Cardiac fibroblast (primary cell): Measurements from ENCODE around the gene MIER3.

Experiments used
- DNase-seq, 2 donors: peaks; one replicate each; pipeline versions ENCODE4 v3.0.0 to v3.0.0-alpha.2; 2010; ENCODE audit warnings: low read depth in 2 of 2
- H3K4me3 ChIP-seq, 2 donors: replicated peaks in 1 of 2; 1 replicate in 1 of 2; 2 replicates in 1 of 2; pipeline ENCODE4 v1.5.1; 2011; ENCODE audit warnings: low read depth in 2 of 2, low read length in 2 of 2, mild to moderate bottlenecking in 2 of 2, moderate library complexity in 1 of 2
- TF ChIP-seq, protein P1 (sequence below): IDR thresholded peaks from one replicate; pipeline ENCODE4 v1.5.1; 2011; ENCODE audit warnings: low read depth, mild to moderate bottlenecking, low read length, inconsistent platforms

The MIER3 gene

DNA sequence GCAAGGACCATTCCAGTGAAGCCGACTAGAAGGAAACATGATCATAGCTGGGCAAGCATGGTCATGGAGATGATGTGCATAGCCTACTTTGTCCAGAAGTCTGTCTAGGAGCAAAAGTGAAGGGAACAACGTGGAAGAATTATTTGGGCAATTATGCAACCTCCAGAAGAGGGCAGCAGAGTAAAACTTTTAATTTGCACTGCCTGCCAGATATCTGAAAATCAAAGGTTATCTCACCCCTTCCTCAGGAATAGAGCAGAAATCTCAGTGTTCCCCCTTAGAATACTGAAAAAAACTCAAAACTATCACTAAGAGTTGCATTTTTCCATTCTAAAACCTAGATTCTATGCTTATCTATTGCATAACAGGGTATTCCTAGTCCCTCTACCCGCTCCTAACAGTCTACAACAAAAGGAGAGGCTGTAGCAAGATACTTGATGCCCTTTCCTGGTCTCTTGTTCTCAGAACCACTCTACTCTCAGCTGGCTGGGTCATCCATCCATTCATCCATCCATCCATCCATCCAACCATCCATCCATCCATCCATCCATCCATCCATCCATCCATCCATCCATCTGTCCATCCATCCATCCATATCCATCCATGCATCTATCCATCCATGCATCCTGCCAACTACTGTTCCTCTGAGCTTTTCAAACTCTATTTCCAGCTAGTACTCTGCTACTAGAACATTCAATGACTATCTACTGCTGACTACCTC, 50.9 kb downstream of the MIER3 start:
- peak; percentile 52 to 64 for DNase-seq
- no peak overlapping the region for H3K4me3 ChIP-seq
- TF ChIP-seq, protein P1, sequence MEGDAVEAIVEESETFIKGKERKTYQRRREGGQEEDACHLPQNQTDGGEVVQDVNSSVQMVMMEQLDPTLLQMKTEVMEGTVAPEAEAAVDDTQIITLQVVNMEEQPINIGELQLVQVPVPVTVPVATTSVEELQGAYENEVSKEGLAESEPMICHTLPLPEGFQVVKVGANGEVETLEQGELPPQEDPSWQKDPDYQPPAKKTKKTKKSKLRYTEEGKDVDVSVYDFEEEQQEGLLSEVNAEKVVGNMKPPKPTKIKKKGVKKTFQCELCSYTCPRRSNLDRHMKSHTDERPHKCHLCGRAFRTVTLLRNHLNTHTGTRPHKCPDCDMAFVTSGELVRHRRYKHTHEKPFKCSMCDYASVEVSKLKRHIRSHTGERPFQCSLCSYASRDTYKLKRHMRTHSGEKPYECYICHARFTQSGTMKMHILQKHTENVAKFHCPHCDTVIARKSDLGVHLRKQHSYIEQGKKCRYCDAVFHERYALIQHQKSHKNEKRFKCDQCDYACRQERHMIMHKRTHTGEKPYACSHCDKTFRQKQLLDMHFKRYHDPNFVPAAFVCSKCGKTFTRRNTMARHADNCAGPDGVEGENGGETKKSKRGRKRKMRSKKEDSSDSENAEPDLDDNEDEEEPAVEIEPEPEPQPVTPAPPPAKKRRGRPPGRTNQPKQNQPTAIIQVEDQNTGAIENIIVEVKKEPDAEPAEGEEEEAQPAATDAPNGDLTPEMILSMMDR = peak; percentile 67

DNA sequence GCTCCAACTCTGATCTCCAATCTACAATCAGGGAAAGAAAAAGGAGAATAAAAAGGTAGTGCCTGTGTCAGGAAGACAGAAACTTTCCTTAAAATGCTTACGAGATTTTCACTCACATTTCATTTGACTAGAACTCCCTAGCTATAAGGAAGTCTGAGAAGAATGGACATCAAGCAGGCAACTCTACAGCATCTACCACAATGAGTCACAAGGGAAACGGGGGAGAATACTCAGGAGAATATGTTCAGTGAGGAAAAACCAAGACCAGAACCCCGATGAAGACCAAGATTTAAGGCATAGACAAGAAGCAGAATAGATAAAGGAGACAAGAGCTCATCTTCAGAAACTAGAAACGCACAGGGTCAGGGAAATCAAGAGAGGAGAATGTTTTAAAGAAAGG, 51.5 kb downstream of the MIER3 start:
- no peak overlapping the region for H3K4me3 ChIP-seq
- peak; percentile 27 to 65 for DNase-seq
- TF ChIP-seq, protein P1 = no peak

DNA sequence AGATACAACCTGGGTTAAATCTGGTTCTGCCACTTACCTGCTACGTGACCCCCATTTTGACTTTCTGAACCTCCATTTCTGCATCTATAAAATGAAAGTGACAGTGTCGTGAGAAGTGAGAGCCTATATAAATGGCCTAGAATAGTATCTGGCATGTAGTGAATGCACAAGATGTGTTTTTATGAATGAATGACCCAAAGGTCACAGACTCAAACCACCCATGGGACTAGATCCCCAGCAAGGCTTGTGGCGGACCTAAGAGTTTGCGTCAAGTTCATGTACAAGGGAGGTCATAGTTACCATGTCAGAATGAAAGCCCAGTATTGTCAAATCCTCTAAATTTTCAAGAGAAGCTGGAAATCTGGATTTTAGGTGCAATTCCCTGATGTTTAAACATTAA, 53.7 kb downstream of the MIER3 start:
- DNase-seq = no peak
- H3K4me3 ChIP-seq = no peak overlapping the region
- TF ChIP-seq, protein P1 = no peak

DNA sequence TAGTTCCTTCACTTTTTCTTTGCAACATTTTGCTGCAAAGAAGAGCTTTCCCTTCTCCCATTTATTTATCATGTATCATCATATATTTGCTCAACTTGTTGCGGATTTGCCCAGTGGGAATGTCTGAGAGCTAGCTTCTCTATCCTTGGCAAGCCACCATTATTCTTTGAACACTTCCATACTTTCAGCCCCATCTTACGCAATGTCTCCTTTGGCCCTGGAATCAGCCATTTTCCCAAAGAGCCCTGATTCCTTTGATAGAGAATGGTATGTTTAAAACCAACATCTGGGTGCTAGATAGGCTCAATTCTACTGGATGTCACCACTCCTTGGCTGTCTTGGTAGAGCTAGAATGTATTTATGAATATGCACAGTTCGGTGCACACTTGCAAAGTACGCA, 55.2 kb downstream of the MIER3 start:
- H3K4me3 ChIP-seq = no peak overlapping the region
- TF ChIP-seq, protein P1 = no peak
- no peak for DNase-seq

DNA sequence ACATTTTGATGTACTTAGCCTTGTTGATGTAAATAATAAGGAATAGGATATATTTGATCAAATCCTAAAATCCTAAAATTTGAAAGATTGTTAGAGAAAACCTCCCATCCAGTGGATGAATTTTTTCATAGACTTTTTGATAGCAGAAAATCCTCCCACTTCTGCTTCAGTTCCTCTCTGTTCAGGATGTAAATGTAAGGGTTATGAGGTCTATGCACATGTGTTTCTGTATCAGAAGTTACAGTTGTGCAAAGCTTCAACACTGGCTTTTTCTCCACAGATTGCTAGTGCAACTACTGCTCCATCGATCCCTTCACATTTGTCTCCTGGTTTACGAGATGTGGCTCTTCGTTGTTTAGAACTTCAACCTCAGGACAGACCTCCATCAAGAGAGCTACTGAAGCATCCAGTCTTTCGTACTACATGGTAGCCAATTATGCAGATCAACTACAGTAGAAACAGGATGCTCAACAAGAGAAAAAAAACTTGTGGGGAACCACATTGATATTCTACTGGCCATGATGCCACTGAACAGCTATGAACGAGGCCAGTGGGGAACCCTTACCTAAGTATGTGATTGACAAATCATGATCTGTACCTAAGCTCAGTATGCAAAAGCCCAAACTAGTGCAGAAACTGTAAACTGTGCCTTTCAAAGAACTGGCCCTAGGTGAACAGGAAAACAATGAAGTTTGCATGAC, 58.5 kb downstream of the MIER3 start:
- TF ChIP-seq, protein P1 = no peak
- H3K4me3 ChIP-seq = no peak overlapping the region
- no peak for DNase-seq

DNA sequence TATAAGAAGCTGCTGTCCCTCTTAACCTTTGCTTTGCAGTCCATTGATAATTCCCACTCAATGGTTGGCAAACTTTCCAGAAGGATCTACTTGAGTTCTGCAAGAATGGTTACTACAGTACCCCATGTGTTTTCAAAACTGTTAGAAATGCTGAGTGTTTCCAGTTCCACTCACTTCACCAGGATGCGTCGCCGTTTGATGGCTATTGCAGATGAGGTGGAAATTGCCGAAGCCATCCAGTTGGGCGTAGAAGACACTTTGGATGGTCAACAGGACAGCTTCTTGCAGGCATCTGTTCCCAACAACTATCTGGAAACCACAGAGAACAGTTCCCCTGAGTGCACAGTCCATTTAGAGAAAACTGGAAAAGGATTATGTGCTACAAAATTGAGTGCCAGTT, 70.4 kb downstream of the MIER3 start:
- H3K4me3 ChIP-seq = no peak overlapping the region
- TF ChIP-seq, protein P1 = no peak
- no peak for DNase-seq

DNA sequence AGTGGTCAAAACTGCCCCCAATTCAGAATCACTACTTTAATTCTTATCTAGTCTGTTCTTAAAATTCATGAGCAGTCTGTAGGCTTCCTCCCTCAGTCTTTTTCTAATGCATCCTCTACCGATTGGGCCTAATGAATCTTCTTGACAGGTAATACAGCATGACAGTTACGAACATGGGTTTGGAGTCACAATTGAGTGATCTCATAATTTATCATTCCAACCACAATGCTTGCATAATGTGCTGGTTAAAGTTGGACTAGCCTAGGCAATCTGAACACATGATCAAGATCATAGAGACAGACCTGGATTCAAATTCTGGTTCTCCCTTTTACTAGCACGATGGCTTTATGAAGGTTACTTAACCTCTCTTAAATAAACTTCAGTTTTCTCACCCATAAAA, 75.6 kb downstream of the MIER3 start:
- TF ChIP-seq, protein P1 = no peak
- H3K4me3 ChIP-seq = no peak overlapping the region
- DNase-seq = peak in 1 of 2 donors; percentile 58
